Left lung (tissue), 10 donors: ENCODE data around the gene KRT71. TPM values are rescaled to one million over a fixed set of nuclear protein-coding genes. Genes with fewer than 3 reads are reported as not detected.

ENCODE experiments used
- ATAC-seq: fragments of 200-7000 bp; cut with Tn5 transposase; one replicate; pipeline ENCODE4 v1.9.1; 2020; ENCODE audit warnings: moderate library complexity
- DNase-seq, 4 donors: peaks; one replicate each; pipeline ENCODE4 v3.0.0-alpha.2; 2013 to 2020
- H3K27ac ChIP-seq, 2 donors: fragments of 200-600 bp; sonication (generic) in 1 of 2; one replicate each; pipeline versions ENCODE4 v1.5.0 to v1.8.0; 2020 to 2021
- H3K27me3 ChIP-seq, 2 donors: fragments of 200-600 bp; sonication (generic) in 1 of 2; one replicate each; pipeline versions ENCODE4 v1.5.0 to v1.8.0; 2020 to 2021
- H3K36me3 ChIP-seq, 2 donors: fragments of 200-600 bp; sonication (generic) in 1 of 2; one replicate each; pipeline versions ENCODE4 v1.5.0 to v1.8.0; 2020 to 2021
- H3K4me1 ChIP-seq, 2 donors: fragments of 200-600 bp; one replicate each; pipeline ENCODE4 v1.8.0; 2021
- H3K4me3 ChIP-seq, 2 donors: fragments of 200-600 bp; sonication (generic) in 1 of 2; one replicate each; pipeline versions ENCODE4 v1.5.0 to v1.8.0; 2020 to 2021; ENCODE audit warnings: mild to moderate bottlenecking in 1 of 2
- H3K9me3 ChIP-seq, 2 donors: fragments of 200-600 bp; sonication (generic) in 1 of 2; one replicate each; pipeline versions ENCODE4 v1.5.0 to v1.8.0; 2020 to 2021
- CTCF ChIP-seq, 2 donors: fragments of 200-600 bp; sonication (generic) in 1 of 2; IDR thresholded peaks; one replicate each; pipeline versions ENCODE4 v1.5.0 to v1.8.0; 2021; ENCODE audit warnings: antibody characterized with exemption in 2 of 2
- intact Hi-C, 2 donors: fragments of 100-400 bp; cut with DNase I; formaldehyde crosslinking; loops; one replicate each; pipeline versions ENCODE4 v1.11.2 to v1.14.2; 2022
- polyA plus RNA-seq, 6 donors: library from polyadenylated mRNA; unstranded; fragments of 120-200 nt; gene quantifications; one replicate each; pipeline ENCODE4 v1.2.1, GENCODE V29; 2013; ENCODE audit not compliant: insufficient read length in 6 of 6
- total RNA-seq, 2 donors: library from RNA; stranded (reverse); fragmentation: NEBNext Ultra II Directional; extraction: Animal tissue kit (Norgen Biotek cat#: 25700); gene quantifications; one replicate each; pipeline ENCODE4 v1.2.1, GENCODE V29; 2021
- donor health status: DM: no; HTN: yes; CAD: no.
- donor health status: DM: no; HTN: no; CAD: no.

KRT71 gene
- total and polyA plus RNA-seq, 8 donors: 0.10 to 0.18 (median 0.15) TPM; not detected in 4

GRCh38 chr12:52581481-52581880 is 28.5 kb upstream of the KRT71 start:
- H3K4me1 ChIP-seq: no peaks in the 10 kb centered on the region
- no peak for ATAC-seq
- intact Hi-C loops: loop anchor here in 1 of 2 donors (5.0 to 10.0 kb wide), 2 partner anchors 296 to 393 kb away; no protein-coding TSS in a partner anchor

GRCh38 chr12:52581066-52581465 is 28.1 kb upstream of the KRT71 start:
- Histone ChIP-seq H3K27me3 (peaks cover 0 to 32% of the 10 kb centered on the region in 2 donors), H3K27ac (no peak overlapping the region), H3K4me1 (no peaks in the 10 kb centered on the region), H3K36me3 (no peaks in the 10 kb centered on the region), H3K9me3 (no peaks in the 10 kb centered on the region), H3K4me3 (no peak overlapping the region)
- intact Hi-C loops: loop anchor here in 1 of 2 donors (5.0 to 10.0 kb wide), 2 partner anchors 296 to 394 kb away; no protein-coding TSS in a partner anchor
- no peak for TF ChIP-seq CTCF (IDR thresholded peaks at IDR 0.05)
- ATAC-seq (no peak), DNase-seq (no peak)

More at GRCh38 chr12:52581481-52581880, 28.5 kb upstream of the KRT71 start:
- no peak overlapping the region for H3K4me3 ChIP-seq
- TF ChIP-seq CTCF (IDR thresholded peaks at IDR 0.05): no peak
- peaks cover 0 to 32% of the 10 kb centered on the region in 2 donors for H3K27me3 ChIP-seq
- no peaks in the 10 kb centered on the region for H3K9me3 ChIP-seq
- no peak for DNase-seq
- H3K36me3 ChIP-seq: no peaks in the 10 kb centered on the region
- H3K27ac ChIP-seq: no peak overlapping the region

DNA sequence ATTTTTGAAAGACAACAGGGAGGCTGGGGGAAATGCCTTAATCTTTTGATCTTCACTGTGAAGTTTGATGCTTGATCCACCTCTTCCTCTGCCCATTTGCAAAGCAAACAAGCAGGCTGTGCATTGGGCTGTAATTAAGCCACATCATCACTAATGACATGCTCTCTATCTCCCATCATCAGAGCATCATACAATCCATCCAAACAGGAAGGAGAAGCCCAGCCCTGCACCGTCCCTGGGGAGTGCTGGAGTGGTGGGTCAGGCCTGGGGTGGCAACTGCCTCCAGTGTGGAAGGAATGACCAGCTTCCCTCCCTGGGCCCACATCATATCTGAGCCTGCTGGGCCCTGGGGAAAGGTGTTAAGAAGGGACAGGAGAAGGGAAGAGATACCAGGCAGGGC is 27.6 kb upstream of the KRT71 start:
- Histone ChIP-seq H3K36me3 (no peaks in the 10 kb centered on the region), H3K27me3 (peaks cover 0 to 32% of the 10 kb centered on the region in 2 donors), H3K27ac (no peak overlapping the region), H3K4me1 (no peaks in the 10 kb centered on the region), H3K4me3 (no peak overlapping the region), H3K9me3 (no peaks in the 10 kb centered on the region)
- no peak for TF ChIP-seq CTCF (IDR thresholded peaks at IDR 0.05)
- no peak for DNase-seq
- no peak for ATAC-seq
- intact Hi-C loops: loop anchor here in 1 of 2 donors (5.0 to 10.0 kb wide), 2 partner anchors 297 to 394 kb away; no protein-coding TSS in a partner anchor

DNA sequence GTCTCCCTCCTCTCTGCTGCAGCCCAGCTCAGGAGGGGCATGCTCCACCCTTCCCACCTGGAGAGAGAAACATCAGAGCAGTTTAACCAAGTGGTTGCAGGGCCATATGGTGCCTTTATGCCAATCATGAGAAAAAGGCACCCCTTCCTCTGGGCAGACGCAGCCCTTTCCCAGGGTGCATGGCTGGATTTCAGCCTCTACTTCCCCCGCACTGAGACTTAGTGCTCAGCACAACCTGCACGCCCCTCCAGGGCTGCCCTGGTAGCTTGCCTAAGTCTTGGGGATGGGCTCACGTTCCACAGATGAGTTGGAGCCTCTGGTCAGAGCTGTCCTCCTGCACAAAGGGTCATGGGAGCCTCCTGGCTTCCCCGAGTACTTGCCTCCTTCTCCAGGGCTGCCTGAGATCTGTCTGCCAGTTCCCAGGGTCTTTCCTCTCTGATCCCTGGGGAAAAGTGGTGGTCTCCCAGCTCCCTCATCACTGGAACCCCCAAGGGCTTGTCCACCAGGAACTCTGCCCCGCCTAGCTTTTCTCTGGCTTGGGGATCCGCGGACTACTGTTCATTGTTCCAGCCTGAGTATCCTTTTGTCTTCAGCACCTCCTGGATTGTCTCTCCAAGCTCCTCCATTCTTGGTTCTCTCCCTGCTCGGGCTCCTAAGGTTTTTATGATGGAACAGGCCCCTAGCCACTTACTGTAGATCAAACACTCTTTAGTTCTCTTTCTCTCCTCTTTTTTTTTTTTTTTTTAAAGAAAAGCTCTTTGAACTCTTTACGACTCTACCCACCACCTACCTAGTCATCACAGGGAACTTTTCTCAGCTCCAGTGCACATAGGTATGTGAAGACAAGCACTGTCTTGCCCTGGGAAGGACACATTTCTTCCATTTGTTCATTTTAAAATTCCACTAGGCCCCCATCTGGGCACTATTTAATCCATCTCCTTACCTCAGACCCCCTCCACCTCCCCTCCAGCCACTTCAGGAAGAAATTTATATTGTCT is 26.8 kb upstream of the KRT71 start:
- Histone ChIP-seq H3K27ac (no peak overlapping the region), H3K4me3 (no peak overlapping the region), H3K4me1 (no peaks in the 10 kb centered on the region), H3K36me3 (no peaks in the 10 kb centered on the region), H3K27me3 (peaks cover 0 to 32% of the 10 kb centered on the region in 2 donors), H3K9me3 (no peaks in the 10 kb centered on the region)
- no peak for TF ChIP-seq CTCF (IDR thresholded peaks at IDR 0.05)
- intact Hi-C loops: loop anchor here in 1 of 2 donors (5.0 to 10.0 kb wide), 2 partner anchors 298 to 395 kb away; no protein-coding TSS in a partner anchor
- ATAC-seq: no peak
- no peak for DNase-seq

- intact Hi-C loops: no loop called here
- no peak overlapping the region for H3K27ac ChIP-seq
- no peaks in the 10 kb centered on the region for H3K4me1 ChIP-seq
- no peak for TF ChIP-seq CTCF (IDR thresholded peaks at IDR 0.05)
- H3K27me3 ChIP-seq: peaks cover 0 to 42% of the 10 kb centered on the region in 2 donors
- DNase-seq (no peak), ATAC-seq (no peak)
- no peaks in the 10 kb centered on the region for H3K9me3 ChIP-seq
- H3K36me3 ChIP-seq: no peaks in the 10 kb centered on the region
- no peak overlapping the region for H3K4me3 ChIP-seq
Measured at GRCh38 chr12:52578469-52578868, 25.5 kb upstream of the KRT71 start.
